RWPE2 (cell line): ENCODE data around the gene BMP10.
A peak's percentile ranks its signal among the peaks of the same experiment; 100 is the strongest.

Experiments
- ATAC-seq: fragments of 200-7000 bp; cut with Tn5 transposase; 3 replicates; pipeline ENCODE4 v1.9.1; 2021; ENCODE audit warnings: low read depth
- DNase-seq: peaks from one replicate; pipeline ENCODE4 v3.0.0-alpha.2; 2020; ENCODE audit warnings: low spot score
- H3K27ac ChIP-seq: fragments of 450-650 bp; 2 replicates; pipeline ENCODE4 v1.5.1; 2017; ENCODE audit warnings: mild to moderate bottlenecking; ENCODE audit not compliant: poor library complexity, severe bottlenecking
- H3K27me3 ChIP-seq: fragments of 250-450 bp; sonication (Bioruptor Pico); 2 replicates; pipeline ENCODE4 v1.5.1; 2021; ENCODE audit warnings: mild to moderate bottlenecking, moderate library complexity; ENCODE audit not compliant: insufficient read depth, poor library complexity, severe bottlenecking
- H3K36me3 ChIP-seq: fragments of 250-450 bp; sonication (Bioruptor Pico); 2 replicates; pipeline ENCODE4 v1.5.1; 2020; ENCODE audit warnings: low read depth, mild to moderate bottlenecking, moderate library complexity
- H3K4me1 ChIP-seq: fragments of 250-450 bp; sonication (Bioruptor Pico); 2 replicates; pipeline ENCODE4 v1.5.1; 2021; ENCODE audit warnings: mild to moderate bottlenecking, moderate library complexity; ENCODE audit not compliant: insufficient read depth, poor library complexity, severe bottlenecking
- H3K4me3 ChIP-seq: fragments of 250-450 bp; sonication (Bioruptor Pico); 2 replicates; pipeline ENCODE4 v1.5.1; 2021; ENCODE audit warnings: mild to moderate bottlenecking, moderate library complexity; ENCODE audit not compliant: severe bottlenecking
- H3K9me3 ChIP-seq: fragments of 250-450 bp; sonication (Bioruptor Pico); 2 replicates; pipeline ENCODE4 v1.5.1; 2021; ENCODE audit warnings: mild to moderate bottlenecking, moderate library complexity; ENCODE audit not compliant: severe bottlenecking
- CTCF ChIP-seq: fragments of 450-650 bp; IDR thresholded peaks from one replicate; pipeline ENCODE4 v1.5.1; 2017; ENCODE audit warnings: mild to moderate bottlenecking, moderate library complexity; ENCODE audit not compliant: poor library complexity, severe bottlenecking

Gene BMP10

GRCh38 chr2:68839260-68839833 is 31.9 kb downstream of the BMP10 start:
- no peaks in the 10 kb centered on the region for H3K4me1 ChIP-seq

DNA sequence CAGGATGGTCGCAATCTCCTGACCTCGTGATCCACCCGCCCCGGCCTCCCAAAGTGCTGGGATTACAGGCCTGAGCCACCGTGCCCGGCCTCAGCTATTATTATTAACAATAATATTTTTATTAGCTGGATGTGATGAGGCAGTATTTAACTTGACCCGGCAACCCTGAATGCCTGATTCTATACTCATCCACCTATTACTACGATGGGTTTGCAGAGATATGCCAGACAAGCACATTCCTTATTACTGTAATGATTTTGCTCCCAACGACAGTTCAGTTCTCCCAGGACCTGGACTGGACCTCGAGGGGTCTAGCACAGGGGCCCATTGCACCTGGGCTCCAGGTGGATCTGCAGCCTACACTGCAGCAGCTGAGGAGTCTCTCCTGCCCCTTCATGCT is 32.6 kb downstream of the BMP10 start:
- no peak for DNase-seq
- ATAC-seq = no peak
- no peaks in the 10 kb centered on the region for H3K27me3 ChIP-seq
- H3K9me3 ChIP-seq = no peaks in the 10 kb centered on the region
- H3K27ac ChIP-seq = no peak overlapping the region
- H3K4me3 ChIP-seq = no peak overlapping the region
- no peaks in the 10 kb centered on the region for H3K36me3 ChIP-seq
- TF ChIP-seq CTCF = no peak
- no peaks in the 10 kb centered on the region for H3K4me1 ChIP-seq

More at GRCh38 chr2:68839260-68839833, 31.9 kb downstream of the BMP10 start:
- Histone ChIP-seq H3K9me3 (no peaks in the 10 kb centered on the region), H3K4me3 (no peak overlapping the region), H3K27ac (no peak overlapping the region), H3K27me3 (no peaks in the 10 kb centered on the region), H3K36me3 (no peaks in the 10 kb centered on the region)
- ATAC-seq = no peak
- no peak for DNase-seq
- peak; percentile 79 for TF ChIP-seq CTCF

- ATAC-seq = no peak
- no peak for DNase-seq
- no peak overlapping the region for H3K27ac ChIP-seq
- H3K27me3 ChIP-seq = no peaks in the 10 kb centered on the region
- no peaks in the 10 kb centered on the region for H3K36me3 ChIP-seq
- H3K4me3 ChIP-seq = no peak overlapping the region
- TF ChIP-seq CTCF = no peak
- H3K4me1 ChIP-seq = peaks cover 2% of the 10 kb centered on the region
- H3K9me3 ChIP-seq = no peaks in the 10 kb centered on the region
These were observed 33.3 kb downstream of the BMP10 start for GRCh38 chr2:68837861-68838341.

DNA sequence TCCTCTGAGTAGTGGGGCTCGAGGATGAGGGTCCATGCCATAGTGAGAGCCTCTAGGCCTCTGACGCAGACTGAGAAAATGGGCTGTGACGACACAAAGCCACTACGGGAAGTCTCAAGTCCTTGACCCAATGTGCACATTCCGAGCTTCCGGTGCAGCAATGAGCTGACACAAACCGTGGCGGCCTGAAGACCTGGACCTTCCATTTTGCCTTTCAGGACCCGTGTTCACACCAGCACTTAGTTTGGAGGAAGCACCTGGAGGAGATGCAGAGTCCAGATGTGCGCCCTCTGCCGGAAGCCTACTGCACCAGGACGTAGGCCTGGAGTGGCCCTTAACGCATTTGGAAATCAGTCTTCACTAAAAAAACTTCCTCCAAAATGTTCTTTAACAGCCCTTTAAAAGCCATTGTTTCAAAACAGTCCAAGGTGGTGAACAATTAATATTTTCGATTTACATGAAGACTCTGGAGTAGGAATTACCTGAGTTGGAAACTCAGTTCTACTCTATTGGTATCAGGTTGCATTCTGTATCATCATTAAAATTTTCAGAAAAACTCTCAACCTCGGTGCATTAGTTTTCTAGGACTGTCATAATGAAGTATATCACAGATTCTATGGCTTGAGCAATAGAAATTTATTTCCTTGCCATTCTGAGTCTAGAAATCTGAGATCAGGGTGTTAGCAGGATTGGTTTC is 33.9 kb downstream of the BMP10 start:
- H3K4me3 ChIP-seq = no peak overlapping the region
- no peaks in the 10 kb centered on the region for H3K9me3 ChIP-seq
- H3K4me1 ChIP-seq = peaks cover 8% of the 10 kb centered on the region
- TF ChIP-seq CTCF = no peak
- no peak for DNase-seq
- H3K27ac ChIP-seq = no peak overlapping the region
- H3K36me3 ChIP-seq = no peaks in the 10 kb centered on the region
- H3K27me3 ChIP-seq = no peaks in the 10 kb centered on the region
- ATAC-seq = 0 out of 3 replicates have a peak, but pooled peaks have one; percentile 42

DNA sequence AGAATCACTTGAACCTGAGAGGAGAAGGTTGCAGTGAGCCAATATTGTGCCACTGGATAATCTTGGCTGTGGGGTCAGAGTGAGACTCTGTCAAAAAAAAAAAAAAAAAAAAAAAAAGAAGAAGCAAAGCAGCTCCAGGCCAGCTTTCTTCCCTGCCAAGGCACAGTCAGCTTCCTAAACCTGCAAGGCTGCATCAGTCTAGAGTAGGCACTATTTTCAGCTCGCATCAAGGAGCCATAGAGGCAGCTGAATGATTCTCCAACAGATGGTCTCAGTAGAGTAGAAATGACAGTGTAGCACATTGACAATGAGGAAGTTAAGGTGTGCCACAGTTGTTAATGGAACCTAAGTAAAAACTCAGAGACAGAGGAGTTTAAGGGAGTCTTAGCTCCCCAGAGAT is 35.6 kb downstream of the BMP10 start:
- Histone ChIP-seq H3K4me3 (no peak overlapping the region), H3K27ac (no peak overlapping the region), H3K9me3 (no peaks in the 10 kb centered on the region), H3K36me3 (no peaks in the 10 kb centered on the region), H3K27me3 (no peaks in the 10 kb centered on the region), H3K4me1 (peaks cover 17% of the 10 kb centered on the region)
- TF ChIP-seq CTCF = no peak
- ATAC-seq = no peak
- DNase-seq = no peak
